NCI-H345 (cell line): ENCODE data around the gene NUDT16L1.
"Not testable (repeated sequence)": the region's sequence is repeated elsewhere in the genome, so short reads cannot be mapped to it uniquely, and the experiment has no call there.

Source experiments
- DNase-seq: peaks from one replicate; lab custom pipeline; 2025; lab: John Stamatoyannopoulos, UW

The NUDT16L1 gene

DNA sequence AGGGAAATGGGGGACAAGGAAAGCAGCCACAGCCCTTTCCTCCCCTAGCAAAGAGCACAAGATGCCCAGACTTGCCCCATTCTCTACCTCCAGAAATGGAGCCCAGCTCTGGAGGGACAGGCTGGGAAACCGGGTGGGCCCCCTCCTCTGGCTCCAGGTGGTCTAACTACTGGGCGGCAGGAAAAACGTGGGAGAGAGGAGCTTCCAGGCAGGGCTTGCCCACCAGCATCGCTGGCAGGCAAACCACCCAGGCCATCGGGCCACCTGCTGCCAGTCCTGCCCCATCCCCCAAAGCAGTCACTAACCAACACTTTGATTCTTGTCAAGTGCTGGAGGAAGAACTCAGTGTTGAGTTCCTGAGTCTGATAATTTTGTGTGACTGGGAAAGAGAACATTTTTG is 25.1 kb downstream of the NUDT16L1 start:
- no peak for DNase-seq

DNA sequence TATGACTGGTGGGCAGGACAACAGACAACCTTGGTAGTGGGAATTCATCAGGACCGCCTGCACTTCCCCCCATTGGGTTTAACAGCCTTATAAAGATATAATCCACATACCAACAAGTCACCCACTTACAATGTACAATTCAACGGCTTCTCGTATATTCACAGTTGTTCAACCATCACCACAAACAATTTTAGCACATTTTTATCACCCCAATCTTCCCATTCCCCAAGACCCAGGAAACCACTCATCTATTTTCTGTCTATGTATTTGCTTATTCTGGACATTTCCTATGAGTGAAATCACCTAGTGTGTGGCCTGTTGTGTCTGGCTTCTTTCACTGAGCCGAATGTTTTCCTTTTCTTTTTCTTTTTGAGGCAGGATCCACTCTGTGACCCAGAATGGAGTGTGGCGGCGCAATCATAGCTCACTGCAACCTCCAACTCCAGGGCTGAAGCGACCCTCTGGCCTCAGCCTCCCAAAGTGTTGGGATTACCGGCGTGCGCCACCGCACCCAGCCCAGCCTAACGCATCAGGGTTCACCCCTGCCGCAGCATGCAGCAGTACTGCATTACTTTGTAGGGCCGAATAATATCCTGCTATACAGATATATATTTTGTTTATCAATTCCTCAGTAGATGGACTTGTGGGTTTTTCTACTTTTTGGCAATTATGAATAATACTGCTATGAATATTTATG is 29.9 kb downstream of the NUDT16L1 start:
- DNase-seq, result no peak

DNA sequence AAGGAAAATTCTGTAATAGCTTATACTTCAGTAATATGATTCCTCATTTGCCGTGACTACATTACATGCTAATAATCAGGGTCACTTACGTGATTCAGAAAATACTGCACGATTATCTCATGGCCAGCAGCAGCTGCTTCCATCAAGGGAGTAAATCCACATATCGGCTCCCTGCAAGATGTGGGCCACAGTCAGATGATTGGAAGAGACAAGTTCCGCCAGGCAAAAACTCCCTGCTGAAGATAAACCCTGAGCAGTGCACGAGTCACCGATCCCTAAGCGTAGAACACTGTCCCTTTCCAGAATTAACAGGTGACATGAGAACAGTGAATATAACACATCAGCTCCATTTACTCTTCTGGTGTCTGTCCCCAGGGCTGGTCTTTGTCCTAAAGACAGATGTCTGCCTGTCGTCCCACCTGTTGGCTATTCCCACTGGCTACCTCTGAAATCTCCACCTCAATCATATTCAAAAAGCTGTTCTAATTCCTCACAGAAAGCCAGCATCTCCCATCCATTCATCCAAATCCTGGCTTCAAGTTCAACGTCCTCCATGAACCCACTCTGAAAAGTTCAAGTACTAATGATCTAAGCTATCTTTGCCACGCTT is 31.4 kb downstream of the NUDT16L1 start:
- DNase-seq, result no peak

GRCh38 chr16:4726616-4727015 is 33.3 kb downstream of the NUDT16L1 start:
- DNase-seq, result no peak

GRCh38 chr16:4728676-4729075 is 35.3 kb downstream of the NUDT16L1 start:
- DNase-seq, result no peak

GRCh38 chr16:4729876-4730275 is 36.5 kb downstream of the NUDT16L1 start:
- no peak for DNase-seq

- DNase-seq, result no peak
These were observed 39.9 kb downstream of the NUDT16L1 start for GRCh38 chr16:4733211-4733742.

- no peak for DNase-seq
These were observed 40.3 kb downstream of the NUDT16L1 start for GRCh38 chr16:4733747-4734062.

- peak; percentile 94 for DNase-seq
These were observed 40.8 kb downstream of the NUDT16L1 start, which contains the start of the genes ANKS3 and DNAAF8 for GRCh38 chr16:4734063-4734729. Gene ANKS3, minus strand, starts transcription at chr16:4734271. Its CDS starts 4,122 bp downstream, at chr16:4730149. Gene DNAAF8, plus strand, starts transcription at chr16:4734537. Its CDS starts 1,978 bp downstream, at chr16:4736515.

- DNase-seq, result peak; percentile 82
These were observed 41.6 kb downstream of the NUDT16L1 start for GRCh38 chr16:4734730-4735535.

- no peak for DNase-seq
These were observed 43.2 kb downstream of the NUDT16L1 start for GRCh38 chr16:4736546-4736945.

- no peak for DNase-seq
These were observed 44.2 kb downstream of the NUDT16L1 start for GRCh38 chr16:4737545-4737944.

DNA sequence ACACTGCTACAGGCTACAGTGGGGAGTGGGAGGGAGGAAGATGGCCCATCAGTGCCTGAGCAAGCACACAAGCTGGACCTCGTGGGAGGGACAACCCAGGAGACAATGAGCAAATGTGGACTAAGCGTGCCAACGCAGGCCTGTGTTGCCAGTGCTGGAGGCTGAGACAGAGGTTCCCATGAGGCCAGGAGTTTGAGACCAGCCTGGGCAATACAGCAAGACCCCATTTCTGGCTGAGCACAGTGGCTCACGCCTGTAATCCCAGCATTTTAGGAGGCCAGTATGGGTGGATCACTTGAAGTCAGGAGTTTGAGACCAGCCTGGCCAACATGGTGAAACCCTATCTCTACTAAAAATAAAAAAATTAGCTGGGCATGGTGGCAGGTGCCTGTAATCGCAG is 45.0 kb downstream of the NUDT16L1 start:
- not testable (repeated sequence) for DNase-seq

GRCh38 chr16:4743226-4743878 is 50.0 kb downstream of the NUDT16L1 start:
- DNase-seq, result no peak

DNA sequence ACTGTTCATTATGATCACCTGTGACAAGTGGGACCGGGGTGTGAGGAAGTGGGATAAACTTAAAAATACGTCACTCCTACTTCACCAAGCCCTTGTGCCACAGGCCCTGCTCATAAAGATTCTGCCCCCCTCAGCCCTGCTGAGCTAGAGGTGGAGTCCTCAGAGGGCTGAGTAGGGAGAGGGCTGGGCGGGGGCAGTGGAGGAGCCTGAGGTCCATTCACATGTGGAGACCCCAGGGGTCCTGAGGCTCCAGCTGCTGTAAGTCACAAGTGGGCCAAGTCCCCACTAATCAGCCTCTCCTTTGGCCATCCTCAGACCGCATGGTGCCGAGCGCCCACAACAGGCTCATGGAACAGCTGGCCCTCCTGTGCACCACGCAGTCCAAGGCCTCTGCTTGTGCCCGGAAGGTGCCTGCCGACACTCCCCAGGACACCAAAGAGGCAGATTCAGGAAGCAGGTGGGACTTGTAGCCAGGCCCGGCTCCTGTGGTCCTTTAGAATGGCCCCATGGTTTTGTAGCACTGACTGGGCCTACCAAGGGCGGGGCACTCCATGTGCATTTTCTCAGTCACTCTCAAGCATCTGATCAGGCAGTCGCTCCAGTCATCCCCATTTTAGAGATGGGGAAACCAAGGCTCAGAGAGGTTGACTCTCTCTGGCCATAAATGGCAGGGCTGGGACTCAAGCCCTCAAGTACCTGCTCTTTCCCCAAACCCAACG is 51.4 kb downstream of the NUDT16L1 start:
- no peak for DNase-seq

DNA sequence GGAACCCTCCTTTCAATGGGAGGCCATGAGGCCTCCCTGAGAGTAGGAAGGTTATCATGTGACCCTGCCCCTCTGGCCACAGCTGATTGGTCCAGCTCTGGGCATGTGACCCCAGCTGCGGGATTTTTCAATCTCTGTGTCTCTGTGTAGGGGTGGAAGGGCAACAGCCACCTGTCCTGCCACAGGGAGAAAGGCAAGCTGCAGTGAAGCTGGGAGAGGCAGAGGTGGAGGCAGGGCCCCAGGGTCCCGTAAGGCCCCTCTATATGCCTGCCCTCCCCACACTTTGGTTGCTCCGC is 51.9 kb downstream of the NUDT16L1 start:
- DNase-seq, result no peak
